ENCODE measurements around the gene MEIS2. TPM values are rescaled to one million over a fixed set of nuclear protein-coding genes. Genes with fewer than 3 reads are reported as not detected.
"Not testable (repeated sequence)": the region's sequence is repeated elsewhere in the genome, so short reads cannot be mapped to it uniquely, and the experiment has no call there.

Gene MEIS2
- total RNA-seq, 4 donors from 2014 or later, result 7.5 to 40.4 (median 21.2) TPM

GRCh38 chr15:36996538-36997181 is 103.7 kb downstream of the MEIS2 start:
- Histone ChIP-seq H3K9me3 (no peaks in the 10 kb centered on the region), H3K4me1 (no peaks in the 10 kb centered on the region), H3K4me3 (no peak overlapping the region), H3K27me3 (no peaks in the 10 kb centered on the region), H3K27ac (no peak overlapping the region), H3K36me3 (no peaks in the 10 kb centered on the region)
- TF ChIP-seq CTCF (IDR thresholded peaks at IDR 0.05) (no peak), POLR2A (IDR thresholded peaks at IDR 0.05) (no peak)
- no peak for DNase-seq

- H3K36me3 ChIP-seq, result no peaks in the 10 kb centered on the region
- no peaks in the 10 kb centered on the region for H3K9me3 ChIP-seq
- H3K27ac ChIP-seq, result no peak overlapping the region
- no peaks in the 10 kb centered on the region for H3K4me1 ChIP-seq
- H3K27me3 ChIP-seq, result no peaks in the 10 kb centered on the region
- no peak overlapping the region for H3K4me3 ChIP-seq
- no peak for TF ChIP-seq POLR2A (IDR thresholded peaks at IDR 0.05)
- no peak for DNase-seq
Measured at GRCh38 chr15:36996121-36996520, 104.2 kb downstream of the MEIS2 start.

GRCh38 chr15:36994790-36995189 is 105.6 kb downstream of the MEIS2 start:
- DNase-seq, result no peak
- Histone ChIP-seq H3K4me3 (no peak overlapping the region), H3K4me1 (no peaks in the 10 kb centered on the region), H3K27ac (no peak overlapping the region), H3K36me3 (no peaks in the 10 kb centered on the region), H3K27me3 (no peaks in the 10 kb centered on the region), H3K9me3 (no peaks in the 10 kb centered on the region)
- TF ChIP-seq CTCF (IDR thresholded peaks at IDR 0.05) (no peak), POLR2A (IDR thresholded peaks at IDR 0.05) (no peak)

- no peak for DNase-seq
Measured at GRCh38 chr15:36992454-36992853, 107.9 kb downstream of the MEIS2 start.

GRCh38 chr15:36988947-36989346 is 111.4 kb downstream of the MEIS2 start:
- Histone ChIP-seq H3K4me1 (no peaks in the 10 kb centered on the region), H3K27ac (no peak overlapping the region), H3K9me3 (no peaks in the 10 kb centered on the region), H3K36me3 (no peaks in the 10 kb centered on the region), H3K4me3 (no peak overlapping the region), H3K27me3 (no peaks in the 10 kb centered on the region)
- DNase-seq, result no peak
- TF ChIP-seq CTCF (IDR thresholded peaks at IDR 0.05) (no peak), POLR2A (IDR thresholded peaks at IDR 0.05) (no peak)

More at GRCh38 chr15:36992454-36992853, 107.9 kb downstream of the MEIS2 start:
- no peaks in the 10 kb centered on the region for H3K36me3 ChIP-seq
- TF ChIP-seq CTCF (IDR thresholded peaks at IDR 0.05), result no peak
- TF ChIP-seq POLR2A (IDR thresholded peaks at IDR 0.05), result no peak
- H3K9me3 ChIP-seq, result no peaks in the 10 kb centered on the region
- H3K27ac ChIP-seq, result no peak overlapping the region
- no peak overlapping the region for H3K4me3 ChIP-seq
- no peaks in the 10 kb centered on the region for H3K27me3 ChIP-seq
- no peaks in the 10 kb centered on the region for H3K4me1 ChIP-seq

GRCh38 chr15:36982430-36982829 is 117.9 kb downstream of the MEIS2 start:
- Histone ChIP-seq H3K36me3 (no peaks in the 10 kb centered on the region), H3K27me3 (no peaks in the 10 kb centered on the region), H3K4me3 (no peak overlapping the region), H3K9me3 (no peaks in the 10 kb centered on the region), H3K4me1 (no peaks in the 10 kb centered on the region), H3K27ac (no peak overlapping the region)
- no peak for DNase-seq
- TF ChIP-seq POLR2A (IDR thresholded peaks at IDR 0.05) (no peak), CTCF (IDR thresholded peaks at IDR 0.05) (no peak)

GRCh38 chr15:36980281-36980680 is 120.1 kb downstream of the MEIS2 start:
- not testable (repeated sequence) for H3K27ac ChIP-seq, H3K36me3 ChIP-seq, H3K4me1 ChIP-seq, H3K4me3 ChIP-seq, H3K9me3 ChIP-seq, H3K27me3 ChIP-seq, DNase-seq

All from Peyer's patch (tissue), 4 donors.